Activated naive CD8-positive, alpha-beta T cell treated with anti-CD3 and anti-CD28 coated beads for 36 hours (primary cell): Measurements from ENCODE around the gene UBXN2A. TPM values are rescaled to one million over a fixed set of nuclear protein-coding genes. Genes with fewer than 3 reads are reported as not detected.
"Not testable (repeated sequence)": the region's sequence is repeated elsewhere in the genome, so short reads cannot be mapped to it uniquely, and the experiment has no call there.

Experiments used
- DNase-seq: peaks from one replicate; pipeline ENCODE4 v3.0.0; 2021
- H3K27ac Mint-ChIP-seq: one replicate; pipeline ENCODE4 v1.8.0; 2022; ENCODE audit warnings: mild to moderate bottlenecking, moderate library complexity, mixed read lengths
- H3K27me3 Mint-ChIP-seq: one replicate; pipeline ENCODE4 v1.8.0; 2022; ENCODE audit warnings: mild to moderate bottlenecking, mixed read lengths
- H3K36me3 Mint-ChIP-seq: one replicate; pipeline ENCODE4 v1.8.0; 2021; ENCODE audit warnings: mild to moderate bottlenecking, mixed read lengths
- H3K4me1 Mint-ChIP-seq: one replicate; pipeline ENCODE4 v1.8.0; 2021; ENCODE audit warnings: mixed read lengths
- H3K4me3 Mint-ChIP-seq: one replicate; pipeline ENCODE4 v1.8.0; 2022; ENCODE audit warnings: mild to moderate bottlenecking, moderate library complexity, mixed read lengths
- H3K9me3 Mint-ChIP-seq: one replicate; pipeline ENCODE4 v1.8.0; 2022; ENCODE audit warnings: mixed read lengths
- total RNA-seq, 2 experiments: library from RNA; stranded (reverse); gene quantifications; one replicate each; pipeline ENCODE4 v1.2.3, GENCODE V29; 2021

Gene UBXN2A
- total RNA-seq, 2 experiments from 2014 or later = 12.4 to 12.6 TPM

- H3K27ac Mint-ChIP-seq = peak overlapping the region; percentile 100
- peak; percentile 64 for DNase-seq
- no peaks in the 10 kb centered on the region for H3K27me3 Mint-ChIP-seq
- H3K4me1 Mint-ChIP-seq = peaks cover 46% of the 10 kb centered on the region
- peaks cover 8% of the 10 kb centered on the region for H3K36me3 Mint-ChIP-seq
- H3K9me3 Mint-ChIP-seq = no peaks in the 10 kb centered on the region
- peak overlapping the region; percentile 98 for H3K4me3 Mint-ChIP-seq
Observed at GRCh38 chr2:23925702-23926289, 14.5 kb upstream of the UBXN2A start.

- no peaks in the 10 kb centered on the region for H3K9me3 Mint-ChIP-seq
- H3K4me3 Mint-ChIP-seq = peak overlapping the region; percentile 98
- peak; percentile 52 for DNase-seq
- peak overlapping the region; percentile 100 for H3K27ac Mint-ChIP-seq
- no peaks in the 10 kb centered on the region for H3K27me3 Mint-ChIP-seq
- H3K36me3 Mint-ChIP-seq = peaks cover 8% of the 10 kb centered on the region
- peaks cover 45% of the 10 kb centered on the region for H3K4me1 Mint-ChIP-seq
Observed at GRCh38 chr2:23926290-23926749, 13.9 kb upstream of the UBXN2A start.

GRCh38 chr2:23926750-23927571 is 13.3 kb upstream of the UBXN2A start, which contains the start of gene ATAD2B:
TSS of gene ATAD2B (minus strand) at chr2:23927123. CDS start at chr2:23926770, 353 bp downstream.
- Mint-ChIP-seq H3K27ac (peak within 1 kb of the TSS; percentile 100), H3K9me3 (no peaks in the 10 kb centered on the region), H3K4me3 (peak within 1 kb of the TSS; percentile 98), H3K36me3 (peaks cover 8% of the 10 kb centered on the region), H3K4me1 (peaks cover 39% of the 10 kb centered on the region), H3K27me3 (no peaks in the 10 kb centered on the region)
- peak; percentile 98 for DNase-seq

- no peak overlapping the region for H3K27ac Mint-ChIP-seq
- H3K9me3 Mint-ChIP-seq = no peaks in the 10 kb centered on the region
- peaks cover 2% of the 10 kb centered on the region for H3K4me1 Mint-ChIP-seq
Observed at GRCh38 chr2:23934259-23934658, 6.0 kb upstream of the UBXN2A start.

GRCh38 chr2:23940718-23941620 is 706 bp downstream of the UBXN2A start:
- Mint-ChIP-seq H3K4me1 (peaks cover 24% of the 10 kb centered on the region), H3K9me3 (no peaks in the 10 kb centered on the region), H3K27me3 (peaks cover 10% of the 10 kb centered on the region), H3K27ac (peak overlapping the region; percentile 58), H3K4me3 (peak overlapping the region; percentile 87), H3K36me3 (peaks cover 10% of the 10 kb centered on the region)
- DNase-seq = no peak

More at GRCh38 chr2:23934259-23934658, 6.0 kb upstream of the UBXN2A start:
- peaks cover 8% of the 10 kb centered on the region for H3K27me3 Mint-ChIP-seq
- no peak for DNase-seq
- H3K36me3 Mint-ChIP-seq = no peaks in the 10 kb centered on the region
- H3K4me3 Mint-ChIP-seq = no peak overlapping the region

GRCh38 chr2:23941644-23942043 is 1.4 kb downstream of the UBXN2A start:
- no peak for DNase-seq
- peaks cover 10% of the 10 kb centered on the region for H3K36me3 Mint-ChIP-seq
- peaks cover 10% of the 10 kb centered on the region for H3K27me3 Mint-ChIP-seq
- peak overlapping the region; percentile 43 for H3K4me3 Mint-ChIP-seq
- peaks cover 24% of the 10 kb centered on the region for H3K4me1 Mint-ChIP-seq
- no peak overlapping the region for H3K27ac Mint-ChIP-seq
- H3K9me3 Mint-ChIP-seq = no peaks in the 10 kb centered on the region

- no peaks in the 10 kb centered on the region for H3K9me3 Mint-ChIP-seq
- H3K4me3 Mint-ChIP-seq = no peak overlapping the region
- H3K27me3 Mint-ChIP-seq = peaks cover 8% of the 10 kb centered on the region
- no peak overlapping the region for H3K27ac Mint-ChIP-seq
- peaks cover 27% of the 10 kb centered on the region for H3K4me1 Mint-ChIP-seq
- H3K36me3 Mint-ChIP-seq = peaks cover 10% of the 10 kb centered on the region
- DNase-seq = no peak
Observed at GRCh38 chr2:23943666-23944065, 3.4 kb downstream of the UBXN2A start.

GRCh38 chr2:23944527-23944926 is 4.3 kb downstream of the UBXN2A start:
- Mint-ChIP-seq H3K4me3 (no peak overlapping the region), H3K4me1 (peaks cover 23% of the 10 kb centered on the region), H3K36me3 (peaks cover 10% of the 10 kb centered on the region)

GRCh38 chr2:23944976-23945375 is 4.7 kb downstream of the UBXN2A start:
- peaks cover 23% of the 10 kb centered on the region for H3K4me1 Mint-ChIP-seq
- no peaks in the 10 kb centered on the region for H3K9me3 Mint-ChIP-seq
- H3K27ac Mint-ChIP-seq = no peak overlapping the region
- H3K27me3 Mint-ChIP-seq = no peaks in the 10 kb centered on the region
- DNase-seq = no peak
- H3K36me3 Mint-ChIP-seq = peaks cover 10% of the 10 kb centered on the region
- no peak overlapping the region for H3K4me3 Mint-ChIP-seq

More at GRCh38 chr2:23944527-23944926, 4.3 kb downstream of the UBXN2A start:
- Mint-ChIP-seq H3K9me3 (no peaks in the 10 kb centered on the region), H3K27me3 (no peaks in the 10 kb centered on the region), H3K27ac (no peak overlapping the region)
- no peak for DNase-seq

GRCh38 chr2:23947350-23947749 is 7.1 kb downstream of the UBXN2A start:
- no peak for DNase-seq
- H3K4me3 Mint-ChIP-seq = no peak overlapping the region
- H3K27ac Mint-ChIP-seq = no peak overlapping the region
- H3K9me3 Mint-ChIP-seq = no peaks in the 10 kb centered on the region
- no peaks in the 10 kb centered on the region for H3K27me3 Mint-ChIP-seq
- H3K4me1 Mint-ChIP-seq = peaks cover 14% of the 10 kb centered on the region
- H3K36me3 Mint-ChIP-seq = peaks cover 8% of the 10 kb centered on the region

GRCh38 chr2:23952558-23952957 is 12.3 kb downstream of the UBXN2A start:
- not testable (repeated sequence) for H3K4me1 Mint-ChIP-seq, H3K27me3 Mint-ChIP-seq, H3K36me3 Mint-ChIP-seq, H3K27ac Mint-ChIP-seq, DNase-seq, H3K4me3 Mint-ChIP-seq, H3K9me3 Mint-ChIP-seq

- no peaks in the 10 kb centered on the region for H3K36me3 Mint-ChIP-seq
- no peak for DNase-seq
- H3K4me3 Mint-ChIP-seq = no peak overlapping the region
- H3K9me3 Mint-ChIP-seq = no peaks in the 10 kb centered on the region
- peaks cover 6% of the 10 kb centered on the region for H3K4me1 Mint-ChIP-seq
- H3K27me3 Mint-ChIP-seq = no peaks in the 10 kb centered on the region
- no peak overlapping the region for H3K27ac Mint-ChIP-seq
Observed at GRCh38 chr2:23953625-23954024, 13.4 kb downstream of the UBXN2A start.

GRCh38 chr2:23954325-23955014 is 14.2 kb downstream of the UBXN2A start:
- DNase-seq = no peak
- Mint-ChIP-seq H3K4me3 (no peak overlapping the region), H3K27me3 (no peaks in the 10 kb centered on the region), H3K27ac (no peak overlapping the region), H3K36me3 (no peaks in the 10 kb centered on the region), H3K9me3 (no peaks in the 10 kb centered on the region), H3K4me1 (peaks cover 6% of the 10 kb centered on the region)

GRCh38 chr2:23967846-23968245 is 27.6 kb downstream of the UBXN2A start:
- Mint-ChIP-seq H3K36me3 (peaks cover 5% of the 10 kb centered on the region), H3K9me3 (no peaks in the 10 kb centered on the region), H3K4me3 (no peak overlapping the region), H3K4me1 (peaks cover 5% of the 10 kb centered on the region), H3K27me3 (no peaks in the 10 kb centered on the region), H3K27ac (no peak overlapping the region)
- DNase-seq = no peak
